GM20000 (cell line): ENCODE measurements around the gene PACRG.

ENCODE experiments used
- DNase-seq: peaks from one replicate; pipeline ENCODE4 v3.0.0; 2012; ENCODE audit warnings: low spot score
- TF ChIP-seq, protein P1 (sequence below): IDR thresholded peaks from 2 replicates; pipeline ENCODE4 v1.5.1; 2012; ENCODE audit warnings: mild to moderate bottlenecking, control low read depth; ENCODE audit errors: extremely low read depth, missing control alignments

The PACRG gene

GRCh38 chr6:163010145-163010544 is 282.4 kb downstream of the PACRG start:
- TF ChIP-seq, protein P1, sequence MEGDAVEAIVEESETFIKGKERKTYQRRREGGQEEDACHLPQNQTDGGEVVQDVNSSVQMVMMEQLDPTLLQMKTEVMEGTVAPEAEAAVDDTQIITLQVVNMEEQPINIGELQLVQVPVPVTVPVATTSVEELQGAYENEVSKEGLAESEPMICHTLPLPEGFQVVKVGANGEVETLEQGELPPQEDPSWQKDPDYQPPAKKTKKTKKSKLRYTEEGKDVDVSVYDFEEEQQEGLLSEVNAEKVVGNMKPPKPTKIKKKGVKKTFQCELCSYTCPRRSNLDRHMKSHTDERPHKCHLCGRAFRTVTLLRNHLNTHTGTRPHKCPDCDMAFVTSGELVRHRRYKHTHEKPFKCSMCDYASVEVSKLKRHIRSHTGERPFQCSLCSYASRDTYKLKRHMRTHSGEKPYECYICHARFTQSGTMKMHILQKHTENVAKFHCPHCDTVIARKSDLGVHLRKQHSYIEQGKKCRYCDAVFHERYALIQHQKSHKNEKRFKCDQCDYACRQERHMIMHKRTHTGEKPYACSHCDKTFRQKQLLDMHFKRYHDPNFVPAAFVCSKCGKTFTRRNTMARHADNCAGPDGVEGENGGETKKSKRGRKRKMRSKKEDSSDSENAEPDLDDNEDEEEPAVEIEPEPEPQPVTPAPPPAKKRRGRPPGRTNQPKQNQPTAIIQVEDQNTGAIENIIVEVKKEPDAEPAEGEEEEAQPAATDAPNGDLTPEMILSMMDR: no peak
- DNase-seq: no peak

GRCh38 chr6:163014736-163015135 is 287.0 kb downstream of the PACRG start:
- TF ChIP-seq, protein P1: no peak
- no peak for DNase-seq

DNA sequence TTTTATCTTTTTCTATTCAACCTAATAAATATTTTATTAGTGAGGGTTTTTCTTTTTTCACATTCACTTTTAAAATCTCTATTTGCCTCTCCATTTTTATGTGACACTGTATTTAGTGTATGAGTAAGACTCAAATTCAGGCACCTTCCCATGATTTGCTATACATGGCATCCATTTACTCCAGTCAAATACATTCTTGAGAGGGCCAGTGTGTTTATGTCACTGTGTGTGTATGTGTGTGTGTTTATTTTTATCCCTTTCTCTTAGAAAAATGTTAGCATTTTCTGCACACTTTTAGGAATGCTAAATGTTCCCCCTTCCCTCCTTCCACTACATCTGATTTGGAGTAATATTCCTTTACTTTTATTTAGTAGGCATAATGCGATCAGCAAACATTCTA is 290.0 kb downstream of the PACRG start:
- DNase-seq: no peak
- TF ChIP-seq, protein P1: no peak

DNA sequence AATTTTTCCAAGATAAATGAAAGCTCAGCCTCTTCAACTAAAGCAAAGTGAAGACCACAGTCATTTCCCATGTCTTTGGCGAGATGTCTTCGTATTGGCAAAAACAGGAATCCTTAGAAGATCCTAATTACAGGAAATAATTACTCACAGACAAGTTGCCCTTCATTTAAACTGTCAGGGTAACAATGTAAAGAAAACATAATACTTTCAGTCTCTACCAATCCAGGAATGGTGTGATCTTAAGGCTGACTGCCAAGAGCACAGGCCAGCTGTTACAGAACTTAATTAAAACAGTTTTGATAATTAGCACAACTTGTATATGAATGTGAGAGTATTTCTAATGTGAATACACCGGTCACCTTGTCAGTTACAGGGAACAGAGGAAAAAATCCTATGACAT is 292.2 kb downstream of the PACRG start:
- TF ChIP-seq, protein P1: no peak
- DNase-seq: no peak

DNA sequence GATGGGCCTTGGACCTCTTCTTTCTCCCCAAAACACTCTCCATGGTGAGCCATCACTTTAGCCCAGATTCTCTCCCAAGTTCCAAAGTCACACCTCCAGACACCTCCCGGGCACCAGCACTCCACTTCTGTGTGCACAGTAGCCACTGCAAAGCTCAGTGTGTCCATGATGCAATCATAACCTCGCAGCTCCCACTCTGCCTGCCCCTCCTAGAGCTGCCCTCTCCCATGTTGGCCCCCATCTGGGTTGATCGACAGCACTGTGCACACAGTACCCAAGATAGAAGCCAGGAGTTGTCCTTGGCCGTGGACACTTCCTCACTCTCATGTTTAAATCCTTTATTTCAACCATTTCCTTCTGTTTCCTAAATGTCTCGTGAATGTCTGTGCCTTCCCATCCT is 293.3 kb downstream of the PACRG start:
- no peak for DNase-seq

GRCh38 chr6:163023700-163024099 is 295.9 kb downstream of the PACRG start:
- DNase-seq: no peak
- TF ChIP-seq, protein P1: no peak

More for the DNA sequence above, 293.3 kb downstream of the PACRG start:
- TF ChIP-seq, protein P1: no peak

DNA sequence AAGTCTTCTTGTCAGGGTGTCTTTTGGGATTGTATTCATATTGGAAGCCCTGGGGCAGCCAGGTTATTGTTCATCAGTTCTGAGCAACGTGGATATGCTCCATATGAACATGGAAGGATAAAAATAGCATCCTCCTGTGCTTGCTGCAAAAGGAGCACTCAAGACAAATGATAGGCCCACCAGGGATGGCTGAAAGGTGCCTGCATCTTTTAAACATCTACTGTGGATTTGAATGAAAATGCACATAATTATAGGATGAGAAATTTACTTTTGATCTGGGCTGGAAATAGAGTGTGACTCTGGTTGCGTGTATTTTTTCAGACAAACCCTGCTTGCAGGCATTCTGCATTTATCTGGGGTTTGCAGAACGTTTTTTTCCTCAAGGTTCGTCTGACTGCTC is 299.1 kb downstream of the PACRG start:
- TF ChIP-seq, protein P1: no peak
- no peak for DNase-seq
